ENCODE results near the gene ESRRA. TPM values are rescaled to one million over a fixed set of nuclear protein-coding genes. Genes with fewer than 3 reads are reported as not detected.

The ESRRA gene
- polyA plus RNA-seq, 2 of the 4 experiments (the other 2 are of a cell fraction), result 15.2 to 35.5 TPM

- peak within 1 kb of the TSS; percentile 49 for H3K4me2 ChIP-seq
- ATAC-seq (no peak), DNase-seq (ENCODE audit: low read depth in 1 of 2, low spot score in 1 of 2) (no peak), FAIRE-seq (no peak)
- 0 out of 6 replicates have a peak within 1 kb of the TSS, but pooled peaks of 1 of the 2 experiments have one; percentile 30 for H3K27ac ChIP-seq
- no peak within 1 kb of the TSS for H3K4me3 ChIP-seq
- CTCF ChIA-PET, result interaction anchor here (2.7 to 20.5 kb wide), 2 partner anchors 12 to 40 kb away, joined by 12 to 448 read pairs; partner anchors contain the start of genes CATSPERZ, ESRRA and PLCB3
- peaks cover 8% of the 10 kb centered on the region; the same call in 2 of the 3 replicates for H3K4me1 ChIP-seq
- TF ChIP-seq HOXB5 (CRISPR knock-in tag; IDR thresholded peaks at IDR 0.05), result no peak
- no peak for TF ChIP-seq FOXS1 (CRISPR knock-in tag; IDR thresholded peaks at IDR 0.05)
- no peak for TF ChIP-seq ATOH8 (CRISPR knock-in tag; IDR thresholded peaks at IDR 0.05; ENCODE audit: low read depth)
- TF ChIP-seq JUNB (IDR thresholded peaks at IDR 0.05), result no peak
- no peak for TF ChIP-seq BCL3 (IDR thresholded peaks at IDR 0.05)
- TF ChIP-seq ESRRA (IDR thresholded peaks at IDR 0.05; ENCODE audit: borderline replicate concordance, low read length), result no peak
- TF ChIP-seq RAD21 (conservative IDR thresholded peaks at IDR 0.05 in 1 of 2, IDR thresholded peaks at IDR 0.05 in 1 of 2), result no peak
- TF ChIP-seq HOXB13 (CRISPR knock-in tag; IDR thresholded peaks at IDR 0.05; ENCODE audit: low read depth), result no peak
- TF ChIP-seq CHD4 (IDR thresholded peaks at IDR 0.05; ENCODE audit: borderline replicate concordance), result no peak
- no peak for TF ChIP-seq SMC3 (IDR thresholded peaks at IDR 0.05)
- no peak for TF ChIP-seq ZFP36 (IDR thresholded peaks at IDR 0.05; ENCODE audit: borderline replicate concordance, partially characterized antibody)
- TF ChIP-seq BHLHE40 (IDR thresholded peaks at IDR 0.05; ENCODE audit: low read depth, low read length), result no peak
- TF ChIP-seq CTCF (IDR thresholded peaks at IDR 0.05), result no peak
- TF ChIP-seq POLR2A (IDR thresholded peaks at IDR 0.05; ENCODE audit: low read length), result no peak
- no peak for TF ChIP-seq EHMT2 (IDR thresholded peaks at IDR 0.05; ENCODE audit: low read depth)
- no peak for TF ChIP-seq HMGXB4 (CRISPR knock-in tag; IDR thresholded peaks at IDR 0.05; ENCODE audit: borderline replicate concordance)
- TF ChIP-seq CHD2 (IDR thresholded peaks at IDR 0.05; ENCODE audit: low read length, partially characterized antibody), result no peak
- no peaks in the 10 kb centered on the region for H3K9me3 ChIP-seq
- POLR2A ChIA-PET, result no interaction called here
- 76% methylated on average over 8 of the region's 45 CpGs for WGBS (ENCODE audit: missing lambda C conversion rate)
Measured at GRCh38 chr11:64291262-64291751, 14.0 kb upstream of the ESRRA start, which contains the start of gene KCNK4. TSS of gene KCNK4 (plus strand) at chr11:64291302. CDS start at chr11:64293019, 1,717 bp downstream.

- no peaks in the 10 kb centered on the region for H3K9me3 ChIP-seq
- H3K27ac ChIP-seq, result 0 out of 6 replicates have a peak overlapping the region, but pooled peaks of 1 of the 2 experiments have one; percentile 30
- ChIA-PET POLR2A (no interaction called here), CTCF (interaction anchor here (1.1 to 20.5 kb wide), 2 partner anchors 10 to 12 kb away, joined by 3 to 448 read pairs; partner anchors contain the start of genes CATSPERZ and ESRRA)
- ATAC-seq (no peak), DNase-seq (ENCODE audit: low read depth in 1 of 2, low spot score in 1 of 2) (no peak), FAIRE-seq (no peak)
- no peak overlapping the region for H3K4me3 ChIP-seq
- H3K4me2 ChIP-seq, result peak overlapping the region; percentile 49
- peaks cover 5% of the 10 kb centered on the region; the same call in 2 of the 3 replicates for H3K4me1 ChIP-seq
- 36% methylated on average over 10 of the region's 96 CpGs for WGBS (ENCODE audit: missing lambda C conversion rate)
- no peak for TF ChIP-seq JUNB (IDR thresholded peaks at IDR 0.05)
- no peak for TF ChIP-seq CBX8 (IDR thresholded peaks at IDR 0.05)
- no peak for TF ChIP-seq FOXS1 (CRISPR knock-in tag; IDR thresholded peaks at IDR 0.05)
- TF ChIP-seq ATOH8 (CRISPR knock-in tag; IDR thresholded peaks at IDR 0.05; ENCODE audit: low read depth), result no peak
- no peak for TF ChIP-seq RFX5 (IDR thresholded peaks at IDR 0.05)
- TF ChIP-seq HOXA7 (CRISPR knock-in tag; IDR thresholded peaks at IDR 0.05), result no peak
- no peak for TF ChIP-seq NR3C1 (IDR thresholded peaks at IDR 0.05)
- no peak for TF ChIP-seq JUN (IDR thresholded peaks at IDR 0.05)
- TF ChIP-seq REST (IDR thresholded peaks at IDR 0.05), result no peak
- TF ChIP-seq GATA3 (IDR thresholded peaks at IDR 0.05; ENCODE audit: borderline replicate concordance), result no peak
- no peak for TF ChIP-seq CBX2 (IDR thresholded peaks at IDR 0.05; ENCODE audit: borderline replicate concordance, low read depth)
- TF ChIP-seq CHD2 (IDR thresholded peaks at IDR 0.05; ENCODE audit: low read length, partially characterized antibody), result no peak
Measured at GRCh38 chr11:64291752-64292459, 13.4 kb upstream of the ESRRA start.

All from A549 (cell line).